Glomerular visceral epithelial cell (primary cell): ENCODE data around the gene TNRC6C.
A peak's percentile ranks its signal among the peaks of the same experiment; 100 is the strongest.

Experiments
- DNase-seq: peaks from one replicate; pipeline ENCODE4 v3.0.0-alpha.2; 2016; ENCODE audit errors: extremely low spot score

Gene TNRC6C

DNA sequence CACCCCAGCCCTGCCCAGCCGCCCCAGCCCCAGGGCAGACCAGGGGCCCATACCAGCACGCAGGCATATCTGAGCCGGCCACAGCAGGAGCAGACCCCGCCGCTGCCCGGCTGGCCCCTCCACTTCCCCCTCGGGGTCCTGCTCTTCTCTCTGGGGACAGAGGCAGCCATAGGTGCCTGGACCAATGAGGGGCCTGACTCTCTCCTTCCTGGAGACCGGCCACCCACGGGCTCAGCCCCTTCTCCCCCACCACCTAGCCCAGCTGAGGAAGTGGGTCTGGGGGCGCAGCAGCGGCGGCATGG, 166.3 kb downstream of the TNRC6C start:
- no peak for DNase-seq

DNA sequence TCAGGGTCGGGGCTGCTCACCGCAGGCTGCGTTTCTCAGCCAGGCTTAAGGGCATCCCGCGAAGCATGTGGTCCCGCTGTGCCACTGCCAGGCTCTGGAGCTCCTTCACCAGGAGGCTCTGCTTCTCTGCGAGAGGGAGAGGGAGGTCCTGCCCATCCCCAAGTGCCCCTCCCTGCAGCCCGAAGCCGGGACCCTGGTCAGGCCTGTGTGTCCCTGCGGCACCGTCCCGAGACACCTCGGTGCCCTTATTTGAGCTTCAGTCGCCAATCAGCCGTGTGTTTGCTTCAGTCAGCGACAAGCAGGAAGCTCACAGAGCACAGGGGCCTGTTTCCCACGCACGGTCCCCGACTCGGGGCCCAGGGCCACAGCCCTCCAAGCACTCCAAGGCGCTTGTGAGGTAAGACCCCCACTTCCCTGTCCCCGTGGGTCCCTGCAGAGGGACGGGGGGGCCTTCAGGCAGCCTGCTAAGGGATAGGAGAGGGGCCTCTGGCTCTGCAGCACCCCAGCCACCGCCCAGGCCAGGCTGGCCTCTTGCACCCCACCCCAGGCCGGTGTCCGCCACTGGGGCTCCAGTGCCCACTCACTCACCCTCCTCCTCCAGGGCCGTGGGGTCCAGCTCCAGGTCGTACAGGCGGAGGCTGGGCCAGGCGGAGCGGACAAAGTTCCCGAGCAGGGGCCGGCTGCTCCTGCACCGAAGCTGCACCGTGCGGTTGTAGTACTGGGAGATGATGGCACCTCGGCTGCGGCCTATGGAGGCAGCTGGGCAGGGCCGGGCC, 166.8 kb downstream of the TNRC6C start:
- no peak for DNase-seq

DNA sequence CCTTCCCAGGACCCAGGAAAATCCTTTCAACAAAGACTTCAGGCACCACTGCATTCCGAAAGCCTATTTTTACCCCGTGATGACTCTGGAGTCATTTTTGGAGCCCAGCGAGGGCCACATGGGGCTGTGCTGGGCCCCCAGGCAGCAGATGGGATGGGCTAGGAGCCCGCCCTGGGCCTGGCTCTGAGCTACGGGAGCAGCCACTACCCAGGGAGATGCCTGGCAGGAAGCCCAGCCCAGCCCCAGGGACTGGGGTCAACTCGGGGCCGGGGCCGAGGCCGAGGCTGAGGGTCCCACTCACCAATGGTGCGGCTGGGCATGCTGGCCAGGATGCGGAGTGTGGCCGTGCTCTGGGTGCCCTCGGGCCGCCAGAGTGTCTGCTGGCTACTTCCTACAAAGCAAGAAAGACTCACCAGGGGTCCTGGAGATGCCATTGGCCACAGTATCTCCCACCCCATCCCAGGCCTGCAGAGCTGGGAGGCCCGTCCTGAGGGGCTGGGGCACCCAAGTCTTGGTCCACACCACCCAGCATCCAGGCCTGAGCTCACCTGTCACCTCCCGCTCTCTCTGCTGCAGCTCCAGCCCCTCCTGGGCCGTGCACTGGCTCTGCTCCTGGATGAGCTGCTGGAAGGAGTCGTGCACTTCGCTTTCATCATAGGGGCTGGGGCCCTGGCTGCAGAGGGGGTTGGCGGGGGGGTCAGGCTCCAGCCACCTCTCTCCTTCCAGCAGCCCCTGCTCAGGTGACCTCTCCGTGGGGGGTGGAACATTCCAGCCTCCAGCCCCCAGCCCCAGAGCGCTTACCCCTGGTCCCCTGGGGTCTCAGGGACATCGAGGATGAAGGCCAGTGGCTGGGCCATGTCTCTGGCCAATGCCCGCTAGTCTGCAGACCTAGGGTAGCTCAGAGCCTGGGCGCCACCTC, 167.7 kb downstream of the TNRC6C start:
- no peak for DNase-seq

DNA sequence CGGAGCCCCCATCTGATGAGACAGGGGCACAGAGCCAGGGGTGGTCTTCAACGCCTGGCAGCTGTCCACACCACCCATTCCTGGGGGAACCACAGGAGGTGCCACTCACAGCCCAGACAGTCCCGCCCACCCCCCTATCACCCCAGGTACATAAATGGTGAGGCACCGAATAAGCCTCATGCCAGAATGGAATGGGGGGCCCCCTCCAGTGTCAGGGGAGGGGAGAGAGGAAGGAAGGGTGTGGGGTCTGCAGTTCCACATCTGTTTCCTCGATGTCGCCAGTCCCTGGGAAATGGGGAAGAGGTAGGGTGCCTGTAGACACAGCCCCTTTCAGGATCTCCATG, 168.4 kb downstream of the TNRC6C start:
- DNase-seq: no peak

DNA sequence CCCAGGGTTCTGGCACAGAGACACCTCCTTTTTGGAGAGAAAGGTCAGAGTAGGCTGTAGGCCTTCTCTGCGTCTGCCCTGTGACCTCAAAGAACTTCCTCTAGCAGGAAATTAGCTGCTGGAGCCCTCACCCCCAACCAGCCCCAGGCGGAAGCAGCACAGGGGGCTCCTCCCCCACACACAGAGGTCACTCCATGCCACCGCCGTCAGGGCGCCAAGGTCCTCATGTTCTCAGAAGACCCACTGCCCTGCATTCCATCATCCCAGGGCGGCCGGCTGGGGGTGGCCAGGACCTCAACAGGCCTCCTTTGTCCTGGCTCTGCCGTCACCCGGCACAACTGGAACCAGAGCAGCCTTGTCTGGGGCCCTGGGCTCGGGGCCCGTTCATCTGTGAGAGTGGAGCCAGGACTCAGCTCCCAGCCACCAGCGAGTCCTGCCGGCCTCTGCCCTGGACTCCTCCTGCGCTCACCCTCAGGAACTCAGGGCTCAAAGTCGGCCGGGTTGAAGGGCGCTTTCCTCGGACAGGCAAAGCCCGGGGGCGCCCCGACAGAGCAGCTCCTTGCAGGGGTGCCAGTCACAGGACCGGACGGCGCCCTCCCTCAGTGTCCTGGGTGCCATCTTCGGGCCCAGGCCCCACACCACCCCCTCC, 168.9 kb downstream of the TNRC6C start:
- no peak for DNase-seq

DNA sequence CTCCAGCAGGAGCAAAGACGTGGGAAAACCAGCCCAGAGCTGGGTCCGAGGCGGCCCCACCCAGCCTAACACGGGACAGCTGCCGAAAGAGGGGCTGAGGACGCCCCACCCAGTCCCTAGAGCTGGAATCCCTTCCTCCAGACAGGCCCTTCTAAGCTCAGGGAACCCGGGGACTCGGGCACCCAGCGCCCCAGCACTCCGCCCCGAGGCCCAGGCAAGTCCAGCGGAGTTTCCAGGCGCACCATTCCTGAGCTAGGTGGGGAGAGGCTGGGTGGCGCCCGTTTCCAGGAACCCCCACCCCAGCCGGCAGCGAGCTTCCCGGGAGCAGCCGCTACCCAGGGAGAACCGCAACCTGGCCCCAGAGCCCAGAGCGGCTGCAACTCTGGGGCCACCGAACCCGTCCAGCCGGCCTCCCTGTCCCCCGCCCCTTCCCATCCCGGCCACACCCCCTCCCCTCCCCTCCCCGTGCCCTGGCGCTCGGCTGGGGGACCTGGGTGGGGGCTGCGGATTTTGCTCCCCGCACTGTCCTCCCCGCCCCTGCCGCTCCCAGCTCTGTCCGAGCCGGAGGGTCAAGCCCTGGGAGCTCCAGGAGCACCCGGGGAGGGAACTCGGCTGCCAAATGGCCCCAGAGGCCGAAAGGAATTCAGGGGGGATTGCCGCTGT, 169.5 kb downstream of the TNRC6C start:
- no peak for DNase-seq

DNA sequence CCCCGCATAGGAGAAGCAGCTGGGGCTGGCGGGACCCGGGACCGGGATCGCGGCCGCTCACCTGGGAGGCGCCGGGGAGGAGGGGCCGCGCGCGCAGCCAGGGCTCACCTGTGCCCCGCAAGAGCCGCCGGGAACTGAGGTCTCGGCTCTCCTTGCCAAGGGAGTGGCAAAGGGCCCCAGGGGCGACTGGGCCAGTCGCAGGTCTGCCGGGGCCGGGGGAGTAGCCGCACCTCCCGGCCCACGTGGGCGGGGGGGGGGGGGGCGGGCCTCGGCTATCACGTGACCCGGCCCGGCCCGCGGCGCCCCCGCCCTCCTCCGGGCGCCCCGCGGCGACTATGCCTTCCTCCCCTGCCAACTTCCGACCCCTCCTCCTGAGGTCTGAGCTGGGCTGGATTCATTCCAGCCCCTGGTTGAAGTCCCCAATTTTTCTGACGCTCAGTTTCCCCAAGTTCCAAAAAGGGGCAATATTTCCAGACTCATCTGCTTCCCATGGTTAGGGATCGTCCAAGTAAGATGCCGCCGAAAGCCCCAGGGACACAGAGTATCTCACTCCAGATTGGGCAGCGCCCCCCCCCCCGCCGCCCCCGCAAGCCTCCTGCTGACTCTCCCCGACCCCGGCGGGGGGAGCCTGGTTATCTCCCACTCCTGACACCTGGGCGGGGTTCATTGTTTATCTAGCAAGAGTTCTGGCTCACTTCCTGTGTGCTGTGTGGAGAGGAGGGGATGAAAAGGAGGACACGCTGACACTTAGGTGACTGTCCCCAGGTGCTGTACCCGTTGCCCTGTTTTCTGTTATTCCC, 170.2 kb downstream of the TNRC6C start, which contains the start of gene TMC6:
Gene TMC6 (minus strand): TSS at position 205 of the 800 bp plus-strand sequence. CDS start 1,923 bp downstream, outside the sequence.
- peak; percentile 50 for DNase-seq

DNA sequence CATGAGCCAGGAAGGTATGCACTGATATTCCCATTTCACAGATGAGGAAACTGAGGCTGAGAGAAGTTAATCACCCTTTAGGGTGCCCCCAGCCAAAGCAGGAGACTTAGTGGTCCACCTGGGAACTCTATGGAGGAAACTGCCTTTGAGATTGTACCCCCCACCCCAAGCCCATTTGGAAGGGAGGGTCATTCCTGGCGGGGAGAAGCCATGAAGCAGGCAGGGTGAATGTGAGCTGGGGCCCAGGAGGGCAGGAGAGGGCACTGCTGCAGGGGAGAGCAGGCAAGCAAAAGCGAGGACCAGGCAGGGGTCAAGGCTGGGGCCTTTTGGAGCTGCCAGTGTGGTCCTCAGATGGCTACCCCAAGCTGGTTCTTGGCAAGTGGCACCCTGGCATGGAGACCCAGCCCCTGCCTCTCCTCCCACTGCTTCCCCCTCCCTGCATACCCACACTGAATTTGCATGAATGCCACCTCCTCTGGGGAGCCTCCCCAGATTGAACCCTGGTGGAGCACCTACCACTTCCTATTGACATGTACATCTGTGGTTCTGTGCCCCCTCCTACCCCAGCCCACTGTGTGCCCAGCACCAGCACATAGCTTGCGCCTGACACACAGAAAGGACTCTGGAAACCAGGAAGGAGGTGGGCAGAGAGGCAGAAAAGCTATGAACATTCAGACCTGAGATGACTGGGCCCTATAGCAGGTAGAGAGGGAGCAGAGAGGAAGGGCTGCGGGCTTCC, 171.0 kb downstream of the TNRC6C start:
- DNase-seq: no peak

DNA sequence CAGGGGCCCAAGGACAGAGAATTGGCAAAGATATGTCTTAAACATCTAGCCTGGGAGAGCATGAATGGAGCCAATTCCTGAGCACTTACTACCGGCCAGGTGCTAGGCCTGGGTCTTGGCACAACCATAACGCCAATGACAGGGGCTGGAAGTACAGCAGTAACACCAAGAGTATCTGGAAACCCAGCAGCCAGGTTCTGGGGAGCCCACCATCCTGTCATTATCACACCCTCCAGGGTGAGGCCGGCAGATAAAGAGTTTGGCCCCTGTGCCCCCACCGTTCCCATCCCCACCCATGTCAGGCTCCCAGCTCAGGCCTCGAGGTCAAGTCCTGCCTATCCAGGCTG, 171.6 kb downstream of the TNRC6C start:
- no peak for DNase-seq

DNA sequence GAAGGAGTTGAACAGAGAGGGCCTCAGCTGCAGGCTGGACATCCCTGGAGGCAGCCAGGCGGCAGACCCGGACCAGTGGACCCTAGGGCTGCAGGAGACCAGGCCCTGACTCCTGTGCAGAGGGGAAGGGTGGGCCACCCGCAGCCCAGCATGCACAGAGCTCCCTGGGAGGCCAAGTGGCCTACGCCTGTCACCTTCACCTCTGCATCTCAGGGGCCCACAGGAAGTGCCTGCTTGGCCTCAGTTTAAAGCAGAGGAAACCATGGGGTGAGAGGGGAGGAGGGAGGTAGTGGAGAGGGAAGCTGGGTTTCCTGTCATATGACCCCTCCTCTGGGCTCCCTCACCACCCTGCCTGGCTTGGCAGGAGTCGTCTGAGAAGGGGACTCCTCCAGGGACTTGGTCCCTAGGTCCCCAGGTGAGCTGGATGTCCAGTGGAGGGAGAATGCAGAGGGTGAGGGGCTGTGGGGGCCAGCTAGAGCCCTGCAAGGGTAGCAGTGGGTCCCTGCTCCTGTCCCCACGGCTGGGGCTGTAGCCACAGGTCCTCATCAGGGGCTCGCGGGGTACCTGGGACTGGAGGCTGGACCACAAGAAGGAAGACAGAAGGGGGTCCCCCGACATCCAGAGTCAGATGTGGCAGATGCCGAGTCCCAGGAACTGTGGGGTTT, 172.1 kb downstream of the TNRC6C start, which contains the start of gene TMC8:
Gene TMC8 (plus strand): TSS at position 335 of the 665 bp plus-strand sequence. CDS start 818 bp downstream, outside the sequence.
- DNase-seq: no peak

DNA sequence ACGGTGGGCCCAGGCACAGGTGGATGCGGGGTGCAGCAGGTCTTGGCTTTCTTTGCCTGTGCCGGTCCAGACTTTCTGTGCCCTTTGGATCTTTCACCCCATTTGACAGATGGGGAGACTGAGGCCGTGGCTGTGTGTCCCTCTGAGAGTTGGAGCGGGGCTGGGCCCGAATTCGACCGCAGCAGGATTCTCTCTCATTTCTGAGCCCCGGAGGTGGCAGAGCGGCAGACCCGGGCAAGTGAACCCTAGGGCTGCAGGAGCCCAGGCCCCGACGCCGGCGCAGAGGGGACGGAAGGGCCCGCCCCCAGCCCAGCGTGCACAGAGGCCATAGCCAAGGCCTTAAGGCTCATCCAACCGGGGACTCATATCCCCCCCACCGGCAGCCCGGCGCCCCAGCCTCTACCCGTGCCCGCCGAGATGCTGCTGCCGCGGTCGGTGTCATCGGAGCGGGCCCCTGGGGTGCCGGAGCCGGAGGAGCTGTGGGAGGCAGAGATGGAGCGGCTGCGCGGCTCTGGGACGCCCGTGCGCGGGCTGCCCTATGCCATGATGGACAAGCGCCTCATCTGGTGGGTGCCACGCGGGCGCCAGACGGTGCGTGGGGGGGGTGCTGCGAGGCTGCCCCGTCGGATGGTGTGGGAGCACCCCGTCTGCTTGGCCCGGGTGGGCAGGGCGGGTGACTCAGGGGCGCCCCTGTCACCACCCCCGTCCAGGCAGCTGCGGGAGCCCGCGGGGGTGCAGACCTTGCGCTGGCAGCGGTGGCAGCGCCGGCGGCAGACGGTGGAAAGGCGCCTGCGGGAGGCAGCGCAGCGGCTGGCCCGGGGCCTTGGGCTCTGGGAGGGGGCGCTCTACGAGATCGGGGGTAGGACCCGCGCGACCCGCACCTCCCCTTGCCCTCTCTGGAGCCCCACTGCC, 172.9 kb downstream of the TNRC6C start:
- DNase-seq: no peak

DNA sequence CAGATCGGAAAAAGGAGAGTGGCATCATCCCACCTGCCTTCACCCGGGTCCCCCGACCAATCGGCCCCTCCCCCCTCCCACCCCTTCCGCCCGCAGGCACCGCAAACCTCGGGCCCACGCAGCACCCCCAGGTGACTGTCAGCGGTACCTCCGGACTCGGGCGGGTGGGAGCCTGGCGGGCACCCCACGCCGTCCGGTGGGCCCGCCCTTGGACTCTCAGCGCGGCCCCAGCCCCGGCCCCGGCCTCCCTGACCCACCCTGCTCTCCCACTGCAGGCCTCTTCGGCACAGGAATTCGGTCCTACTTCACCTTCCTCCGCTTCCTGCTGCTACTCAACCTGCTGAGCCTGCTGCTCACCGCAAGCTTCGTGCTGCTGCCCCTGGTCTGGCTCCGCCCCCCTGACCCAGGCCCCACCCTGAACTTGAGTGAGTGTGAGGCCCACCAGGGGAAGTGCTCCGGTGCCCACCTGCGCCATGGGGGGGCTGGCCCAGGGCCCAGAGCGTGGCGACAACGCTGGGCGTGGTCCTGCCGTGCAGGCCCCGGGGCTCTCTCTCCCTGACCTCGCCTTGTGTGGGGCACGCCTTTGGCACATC, 173.7 kb downstream of the TNRC6C start:
- DNase-seq: no peak

DNA sequence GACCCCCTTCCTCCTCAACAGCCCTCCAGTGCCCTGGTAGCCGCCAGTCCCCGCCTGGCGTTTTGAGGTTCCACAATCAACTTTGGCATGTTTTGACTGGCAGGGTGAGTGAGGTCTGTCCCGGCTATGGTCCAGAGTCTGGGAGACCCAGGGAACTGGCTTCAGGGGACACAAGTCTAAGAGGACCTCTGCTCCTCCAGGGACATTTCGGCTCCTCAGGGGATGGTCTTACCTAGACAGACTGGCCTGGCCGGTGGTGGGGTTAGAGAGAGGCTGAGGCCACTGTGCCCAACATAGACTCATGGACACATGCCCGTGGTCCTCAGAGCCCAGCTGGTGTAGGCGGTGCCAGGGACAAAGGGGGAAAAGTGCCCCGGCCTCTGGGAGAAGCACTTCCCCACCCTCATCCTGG, 174.3 kb downstream of the TNRC6C start:
- DNase-seq: no peak

DNA sequence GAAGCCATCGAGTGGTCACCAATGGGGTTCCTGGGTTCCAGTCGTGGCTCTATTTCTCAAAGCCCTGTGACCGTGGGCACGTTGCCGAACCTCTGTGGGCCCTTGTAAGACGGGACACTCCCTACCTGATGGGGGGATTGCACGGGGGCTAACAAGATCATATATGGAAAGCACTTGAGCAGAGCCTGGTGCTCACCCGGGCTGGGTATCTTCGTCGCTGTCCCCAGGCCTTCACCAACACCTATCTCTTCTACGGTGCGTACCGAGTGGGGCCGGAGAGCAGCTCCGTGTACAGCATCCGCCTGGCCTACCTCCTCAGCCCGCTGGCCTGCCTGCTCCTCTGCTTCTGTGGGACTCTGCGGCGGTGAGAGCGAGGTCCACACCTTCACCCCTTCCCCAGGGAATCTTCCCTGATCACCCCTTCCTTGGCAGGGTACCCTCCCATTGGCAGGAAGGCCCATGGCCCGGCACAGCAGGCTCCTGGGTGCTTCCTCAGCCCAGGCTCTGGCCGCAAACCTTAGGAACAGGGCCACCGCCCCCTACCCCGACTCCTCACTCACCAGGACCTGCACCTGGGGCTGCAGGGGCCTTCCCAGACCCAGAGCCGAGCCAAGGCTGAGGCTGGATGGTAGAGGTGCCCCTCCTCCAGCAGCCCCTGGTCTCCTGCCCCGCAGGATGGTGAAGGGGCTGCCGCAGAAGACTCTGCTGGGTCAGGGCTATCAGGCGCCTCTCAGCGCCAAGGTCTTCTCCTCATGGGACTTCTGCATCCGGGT, 174.9 kb downstream of the TNRC6C start:
- no peak for DNase-seq

DNA sequence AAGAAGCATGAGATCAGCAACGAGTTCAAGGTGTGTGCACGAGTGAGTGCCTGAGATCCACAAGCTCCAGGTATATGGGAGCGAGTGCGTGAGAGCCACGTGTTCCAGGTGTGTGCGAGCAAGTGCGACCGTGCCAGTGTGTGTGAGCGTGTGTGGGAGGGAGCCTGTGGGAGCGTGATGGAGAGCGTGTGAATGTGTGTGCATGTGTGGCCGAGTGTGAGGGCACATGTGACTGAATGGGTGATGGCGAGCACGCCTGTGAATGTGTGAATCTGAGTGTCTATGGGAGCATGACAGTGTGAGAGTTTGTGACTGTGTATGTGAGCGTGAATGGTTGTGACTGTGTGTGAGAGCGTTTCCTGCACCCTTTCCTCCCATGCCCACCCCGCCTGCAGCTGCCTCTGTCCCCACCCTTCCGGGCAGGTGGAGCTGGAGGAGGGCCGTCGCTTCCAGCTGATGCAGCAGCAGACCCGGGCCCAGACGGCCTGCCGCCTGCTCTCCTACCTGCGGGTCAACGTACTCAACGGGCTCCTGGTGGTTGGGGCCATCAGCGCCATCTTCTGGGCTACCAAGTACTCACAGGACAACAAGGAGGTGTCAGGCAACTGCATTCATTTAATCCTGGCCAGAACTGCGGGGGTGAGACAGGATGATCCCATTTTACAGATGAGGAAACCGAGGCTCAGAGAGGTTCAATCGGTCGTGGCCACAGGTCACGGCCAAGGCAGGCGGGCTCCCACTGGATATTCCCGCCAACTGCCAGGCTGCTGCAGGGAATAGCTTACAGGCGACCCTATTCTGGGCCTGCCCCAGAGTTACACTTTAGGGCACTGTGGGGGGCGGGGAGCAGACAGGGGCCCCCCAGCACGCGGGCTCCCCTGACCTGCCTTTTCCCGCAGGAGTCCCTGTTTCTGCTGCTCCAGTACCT, 175.7 kb downstream of the TNRC6C start:
- peak; percentile 38 for DNase-seq

DNA sequence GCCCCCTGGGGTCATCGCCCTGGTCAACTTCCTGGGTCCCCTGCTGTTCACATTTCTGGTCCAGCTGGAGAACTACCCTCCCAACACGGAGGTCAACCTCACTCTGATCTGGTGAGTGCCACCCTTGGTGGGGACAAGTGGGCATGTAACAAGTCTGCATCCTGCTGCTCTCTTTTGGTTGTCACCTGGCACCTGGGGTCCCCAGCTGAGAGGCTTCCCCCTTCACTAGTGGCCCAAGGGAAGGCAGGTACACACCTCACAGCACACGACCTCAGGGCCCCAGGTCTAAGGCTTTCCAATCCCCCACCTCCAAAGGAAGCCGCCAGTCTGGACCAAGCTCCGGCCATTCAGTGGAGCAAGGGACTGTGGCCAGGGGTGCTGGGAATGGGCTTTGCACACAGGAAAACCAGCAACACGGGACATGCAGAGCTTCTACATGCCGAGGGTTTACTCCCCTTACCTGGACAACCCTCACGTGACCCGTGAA, 176.4 kb downstream of the TNRC6C start:
- no peak for DNase-seq
